H1 (cell line): Measurements from ENCODE around the gene ALAS1. TPM values are rescaled to one million over a fixed set of nuclear protein-coding genes. Genes with fewer than 3 reads are reported as not detected.

Source experiments
- EZH2 ChIP-seq: fragments of 200-600 bp; sonication (generic); IDR thresholded peaks from 2 replicates; pipeline ENCODE4 v1.7.1; 2012; ENCODE audit warnings: low read depth, mild to moderate bottlenecking, moderate library complexity, low read length, inconsistent platforms; ENCODE audit not compliant: severe bottlenecking
- HDAC6 ChIP-seq: IDR thresholded peaks from one replicate; pipeline ENCODE4 v1.7.1; 2012; ENCODE audit warnings: low read depth, mild to moderate bottlenecking, inconsistent platforms, low read length, moderate library complexity
- KDM5A ChIP-seq: fragments of 200-600 bp; IDR thresholded peaks from 2 replicates; pipeline ENCODE4 v1.7.1; 2012; ENCODE audit warnings: mild to moderate bottlenecking, low read length, inconsistent platforms, mixed read lengths
- RAD21 ChIP-seq, 2 experiments: IDR thresholded peaks in 1 of 2; conservative IDR thresholded peaks in 1 of 2; 2 replicates each; pipeline ENCODE4 v1.6.1; 2011; ENCODE audit warnings: low read depth in 2 of 2, low read length in 2 of 2, improper control_type of control experiment in 1 of 2, inconsistent platforms in 1 of 2, mild to moderate bottlenecking in 1 of 2, moderate library complexity in 1 of 2
- SIN3A ChIP-seq, 2 experiments: IDR thresholded peaks in 1 of 2; conservative IDR thresholded peaks in 1 of 2; 2 replicates each; pipeline ENCODE4 v1.6.1; 2011 to 2012; ENCODE audit warnings: low read length in 2 of 2, improper control_type of control experiment in 1 of 2, low read depth in 1 of 2, mild to moderate bottlenecking in 1 of 2
- SP1 ChIP-seq: IDR thresholded peaks from 2 replicates; pipeline ENCODE4 v1.6.1; 2011; ENCODE audit warnings: low read depth, low read length
- USF2 ChIP-seq: IDR thresholded peaks from 2 replicates; pipeline ENCODE4 v1.6.1; 2011; ENCODE audit warnings: low read length, improper control_type of control experiment
- polyA plus RNA-seq, 7 experiments: library from polyadenylated mRNA; depleted of rRNA in 3 of 7; stranded (reverse) in 5 of 7; unstranded in 2 of 7; fragments of >200 nt in 5 of 7; fragments of 200-250 nt in 2 of 7; gene quantifications; 1 replicate in 5 of 7; 2 replicates in 1 of 7; 4 replicates in 1 of 7; pipeline versions ENCODE4 v1.2.1 to v1.2.3, GENCODE V29; 2011 to 2013; ENCODE audit warnings: missing spikeins in 2 of 7, mixed read lengths in 2 of 7
- total RNA-seq: library from RNA; stranded (reverse); fragmentation: NEBNext Ultra II Directional; extraction: Animal tissue kit (Norgen Biotek cat#: 25700); gene quantifications from 2 replicates; pipeline ENCODE4 v1.2.1, GENCODE V29; 2021

The ALAS1 gene
- total and polyA plus RNA-seq, 2 of the 8 experiments (the other 6 are each of a cell fraction or from before 2014, with no cell fraction given), result 45.9 to 84.4 TPM

GRCh38 chr3:52238761-52239701 lies 41.1 kb downstream of the ALAS1 start, which contains the start of gene TWF2 (continued):
- no peak for TF ChIP-seq SIN3A (conservative IDR thresholded peaks at IDR 0.05 in 1 of 2, IDR thresholded peaks at IDR 0.05 in 1 of 2; ENCODE audit: low read depth in 1 of 2, low read length in 2 of 2)
- TF ChIP-seq RAD21 (IDR thresholded peaks at IDR 0.05 in 1 of 2, conservative IDR thresholded peaks at IDR 0.05 in 1 of 2; ENCODE audit: low read depth in 2 of 2, low read length in 2 of 2), result peak in 1 of 2 experiments; percentile 14; a peak in 1 of 4 replicates
- no peak for TF ChIP-seq SP1
- TF ChIP-seq KDM5A, result no peak
- TF ChIP-seq EZH2, result no peak
- no peak for TF ChIP-seq USF2
- TF ChIP-seq HDAC6, result no peak
